ENCODE measurements around the gene NHLH1. TPM values are rescaled to one million over a fixed set of nuclear protein-coding genes. Genes with fewer than 3 reads are reported as not detected.

NHLH1 gene
- total RNA-seq: not detected

- no peak for DNase-seq (ENCODE audit: low spot score)
Observed at GRCh38 chr1:160366731-160367515, at the start of gene NHLH1. Gene NHLH1, plus strand, starts transcription at chr1:160367071. Its CDS starts 3,661 bp downstream, at chr1:160370732.

GRCh38 chr1:160322831-160323230 lies 44.0 kb upstream of the NHLH1 start:
- no peak for DNase-seq (ENCODE audit: low spot score)

GRCh38 chr1:160325252-160325651 lies 41.6 kb upstream of the NHLH1 start:
- no peak for DNase-seq (ENCODE audit: low spot score)

- no peak for DNase-seq (ENCODE audit: low spot score)
Observed at GRCh38 chr1:160326418-160326817, 40.5 kb upstream of the NHLH1 start.

GRCh38 chr1:160328184-160328583 lies 38.7 kb upstream of the NHLH1 start:
- DNase-seq (ENCODE audit: low spot score): no peak

GRCh38 chr1:160330119-160330518 lies 36.8 kb upstream of the NHLH1 start:
- no peak for DNase-seq (ENCODE audit: low spot score)

- no peak for DNase-seq (ENCODE audit: low spot score)
Observed at GRCh38 chr1:160332516-160332915, 34.4 kb upstream of the NHLH1 start.

- DNase-seq (ENCODE audit: low spot score): no peak
Observed at GRCh38 chr1:160338580-160338979, 28.3 kb upstream of the NHLH1 start.

- no peak for DNase-seq (ENCODE audit: low spot score)
Observed at GRCh38 chr1:160340146-160340545, 26.7 kb upstream of the NHLH1 start.

- no peak for DNase-seq (ENCODE audit: low spot score)
Observed at GRCh38 chr1:160340866-160341265, 26.0 kb upstream of the NHLH1 start.

GRCh38 chr1:160342526-160342925 lies 24.3 kb upstream of the NHLH1 start:
- DNase-seq (ENCODE audit: low spot score): no peak

- peak; percentile 94 for DNase-seq (ENCODE audit: low spot score)
Observed at GRCh38 chr1:160342953-160343869, 23.7 kb upstream of the NHLH1 start, which contains the start of the genes COPA and NCSTN. Gene COPA, minus strand, starts transcription at chr1:160343250. Its CDS starts 80 bp downstream, at chr1:160343170. Gene NCSTN, plus strand, starts transcription at chr1:160343383. Its CDS starts 14 bp downstream, at chr1:160343397.

- DNase-seq (ENCODE audit: low spot score): no peak
Observed at GRCh38 chr1:160344241-160344640, 22.6 kb upstream of the NHLH1 start.

- DNase-seq (ENCODE audit: low spot score): no peak
Observed at GRCh38 chr1:160344936-160345335, 21.9 kb upstream of the NHLH1 start.

- no peak for DNase-seq (ENCODE audit: low spot score)
Observed at GRCh38 chr1:160346463-160346862, 20.4 kb upstream of the NHLH1 start.

GRCh38 chr1:160346958-160347357 lies 19.9 kb upstream of the NHLH1 start:
- DNase-seq (ENCODE audit: low spot score): no peak

GRCh38 chr1:160351629-160352028 lies 15.2 kb upstream of the NHLH1 start:
- DNase-seq (ENCODE audit: low spot score): no peak

GRCh38 chr1:160352555-160352954 lies 14.3 kb upstream of the NHLH1 start:
- no peak for DNase-seq (ENCODE audit: low spot score)

- no peak for DNase-seq (ENCODE audit: low spot score)
Observed at GRCh38 chr1:160353223-160353622, 13.6 kb upstream of the NHLH1 start.

GRCh38 chr1:160354388-160354985 lies 12.4 kb upstream of the NHLH1 start:
- DNase-seq (ENCODE audit: low spot score): no peak

GRCh38 chr1:160357286-160358002 lies 9.4 kb upstream of the NHLH1 start:
- DNase-seq (ENCODE audit: low spot score): no peak
